OCI-LY7 (cell line): ENCODE data around the gene RIN3. TPM values are rescaled to one million over a fixed set of nuclear protein-coding genes. Genes with fewer than 3 reads are reported as not detected.

Experiments used
- BruUV-seq: library from RNA; stranded (reverse); fragments of 400-500 nt; replicated peaks from 2 replicates; lab custom pipeline; 2021; lab: Mats Ljungman, UMichigan
- CTCF ChIA-PET: fragments of 300-600 bp; sonication (Branson Sonifier 250); formaldehyde crosslinking; loops from one replicate; lab custom pipeline; 2022; ENCODE audit warnings: antibody characterized with exemption; ENCODE audit not compliant: unreplicated experiment; lab: Charles Lee
- POLR2A ChIA-PET: fragments of 300-600 bp; sonication (Branson Sonifier 250); formaldehyde crosslinking; loops from one replicate; lab custom pipeline; 2022; ENCODE audit warnings: antibody characterized with exemption; lab: Charles Lee
- DNase-seq: peaks from one replicate; pipeline ENCODE4 v3.0.0-alpha.2; 2015; ENCODE audit warnings: low spot score
- H2AFZ ChIP-seq: fragments of 200-600 bp; sonication (generic), shearing (Covaris generic); 2 replicates; pipeline ENCODE4 v1.6.1; 2014; ENCODE audit warnings: mild to moderate bottlenecking, antibody characterized with exemption, low read length, moderate library complexity
- H3K27ac ChIP-seq: fragments of 200-600 bp; sonication (generic); 2 replicates; pipeline ENCODE4 v1.5.1; 2014; ENCODE audit warnings: mixed run types, low read depth, mild to moderate bottlenecking, moderate library complexity, low read length, inconsistent platforms; ENCODE audit not compliant: poor library complexity, severe bottlenecking
- H3K36me3 ChIP-seq: fragments of 200-600 bp; sonication (generic); 2 replicates; pipeline ENCODE4 v1.6.1; 2014; ENCODE audit warnings: mild to moderate bottlenecking, antibody characterized with exemption, low read length, moderate library complexity, mixed read lengths; ENCODE audit not compliant: insufficient read depth
- H3K4me1 ChIP-seq: fragments of 200-600 bp; sonication (generic); 2 replicates; pipeline ENCODE4 v1.5.1; 2014; ENCODE audit warnings: mild to moderate bottlenecking, low read length; ENCODE audit not compliant: insufficient read depth, poor library complexity, severe bottlenecking
- H3K4me2 ChIP-seq: fragments of 200-600 bp; sonication (generic); 2 replicates; pipeline ENCODE4 v1.6.1; 2014; ENCODE audit warnings: mild to moderate bottlenecking, low read length
- H3K4me3 ChIP-seq: fragments of 200-600 bp; sonication (generic); 2 replicates; pipeline ENCODE4 v1.5.1; 2014; ENCODE audit warnings: mild to moderate bottlenecking, low read depth, low read length; ENCODE audit not compliant: poor library complexity, severe bottlenecking
- H3K79me2 ChIP-seq: fragments of 200-600 bp; sonication (generic); 2 replicates; pipeline ENCODE4 v1.6.1; 2016; ENCODE audit warnings: low read depth, mild to moderate bottlenecking, low read length, moderate library complexity, mixed read lengths; ENCODE audit not compliant: insufficient read depth
- H3K9me2 ChIP-seq: fragments of 200-600 bp; sonication (generic); 2 replicates; pipeline ENCODE4 v1.6.1; 2016; ENCODE audit warnings: mild to moderate bottlenecking, low read length, mixed read lengths; ENCODE audit not compliant: insufficient read depth
- H3K9me3 ChIP-seq: fragments of 200-600 bp; sonication (generic); 2 replicates; pipeline ENCODE4 v1.6.1; 2014; ENCODE audit warnings: mild to moderate bottlenecking, mixed run types, low read length, mixed read lengths
- H4K20me1 ChIP-seq: fragments of 200-600 bp; sonication (generic); 2 replicates; pipeline ENCODE4 v1.6.1; 2014; ENCODE audit warnings: mild to moderate bottlenecking, antibody characterized with exemption, low read length, moderate library complexity, mixed read lengths; ENCODE audit not compliant: insufficient read depth
- EZH2phosphoT487 ChIP-seq: fragments of 200-600 bp; sonication (generic); IDR thresholded peaks from 2 replicates; pipeline ENCODE4 v1.6.1; 2018; ENCODE audit warnings: low read depth, borderline replicate concordance, mild to moderate bottlenecking, mixed run types, antibody characterized with exemption, low read length, moderate library complexity, mixed read lengths
- intact Hi-C: fragments of 100-400 bp; cut with micrococcal nuclease; formaldehyde crosslinking; loops from one replicate; pipeline ENCODE4 v1.10.0; 2022; ENCODE audit not compliant: unreplicated experiment
- total RNA-seq, 2 experiments: library from RNA; depleted of rRNA in 1 of 2; stranded (reverse); fragments of >200 nt in 1 of 2; shearing (Covaris generic) in 1 of 2; gene quantifications; 2 replicates each; pipeline ENCODE4 v1.2.3, GENCODE V29; 2014 to 2022
- TF ChIP-seq, protein P1 (sequence below): fragments of 200-600 bp; sonication (generic); conservative IDR thresholded peaks from 2 replicates; pipeline ENCODE4 v1.5.1; 2014; ENCODE audit warnings: mild to moderate bottlenecking, antibody characterized with exemption, low read length, moderate library complexity, mixed read lengths

The RIN3 gene
- total RNA-seq, 2 experiments from 2014 or later = not detected

DNA sequence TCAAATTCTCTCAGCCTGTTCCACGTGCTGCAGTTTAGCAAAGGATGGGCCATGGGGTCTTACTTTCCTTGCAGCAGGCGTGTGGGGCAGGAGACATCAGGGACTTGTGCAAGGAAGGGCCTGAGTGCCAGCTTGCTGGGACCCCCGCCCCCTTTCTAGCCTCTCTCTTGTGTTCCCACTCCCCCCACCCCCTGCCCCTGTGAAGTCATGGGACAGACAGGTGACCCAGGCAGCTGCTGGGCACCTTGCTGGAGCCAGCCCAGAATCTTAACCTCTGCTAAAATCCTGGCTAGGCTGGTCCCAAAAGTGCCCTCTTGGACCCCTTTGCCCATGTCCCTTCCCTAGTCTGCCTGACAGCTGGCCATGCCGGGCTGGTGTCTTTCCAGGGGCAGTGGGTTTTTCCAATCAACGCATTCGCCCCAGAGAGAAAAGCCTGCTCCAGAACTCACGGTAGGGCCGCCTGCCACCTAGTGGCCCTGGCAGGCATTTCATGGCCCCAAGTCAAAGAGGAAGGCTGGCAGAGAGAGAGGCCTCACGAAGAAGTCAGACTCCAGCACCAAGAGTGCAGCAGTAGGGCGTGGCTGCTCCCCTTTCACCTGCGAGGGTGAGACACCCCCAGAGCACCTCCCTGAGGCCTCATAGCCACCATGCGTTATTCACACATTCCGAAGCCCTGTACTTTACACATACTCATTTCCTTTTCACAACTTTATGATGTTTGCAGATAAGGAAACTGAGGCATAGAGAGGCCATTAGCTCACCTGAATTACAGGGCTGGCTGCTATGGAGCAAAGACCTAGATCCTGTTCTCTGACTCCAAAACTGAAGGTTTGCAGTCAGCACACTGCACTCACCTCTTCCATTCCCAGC lies 167.4 kb downstream of the RIN3 start:
- H3K27ac ChIP-seq = no peak overlapping the region
- no peak overlapping the region for H3K4me2 ChIP-seq
- no TSS peak for BruUV-seq
- intact Hi-C loops = loop anchor here (2.0 kb wide), 2 partner anchors 68 to 92 kb away; no protein-coding TSS in a partner anchor
- ChIA-PET CTCF (no interaction called here), POLR2A (interaction anchor here (0.6 to 1.3 kb wide), 3 partner anchors 11 to 95 kb away, joined by 3 to 5 read pairs (median 4); no protein-coding TSS in a partner anchor)
- DNase-seq = peak; percentile 74
- H2AFZ ChIP-seq = no peak overlapping the region
- H3K9me3 ChIP-seq = no peaks in the 10 kb centered on the region
- no peaks in the 10 kb centered on the region for H4K20me1 ChIP-seq
- peaks cover 16% of the 10 kb centered on the region for H3K4me1 ChIP-seq
- H3K36me3 ChIP-seq = no peaks in the 10 kb centered on the region
- TF ChIP-seq, protein P1, sequence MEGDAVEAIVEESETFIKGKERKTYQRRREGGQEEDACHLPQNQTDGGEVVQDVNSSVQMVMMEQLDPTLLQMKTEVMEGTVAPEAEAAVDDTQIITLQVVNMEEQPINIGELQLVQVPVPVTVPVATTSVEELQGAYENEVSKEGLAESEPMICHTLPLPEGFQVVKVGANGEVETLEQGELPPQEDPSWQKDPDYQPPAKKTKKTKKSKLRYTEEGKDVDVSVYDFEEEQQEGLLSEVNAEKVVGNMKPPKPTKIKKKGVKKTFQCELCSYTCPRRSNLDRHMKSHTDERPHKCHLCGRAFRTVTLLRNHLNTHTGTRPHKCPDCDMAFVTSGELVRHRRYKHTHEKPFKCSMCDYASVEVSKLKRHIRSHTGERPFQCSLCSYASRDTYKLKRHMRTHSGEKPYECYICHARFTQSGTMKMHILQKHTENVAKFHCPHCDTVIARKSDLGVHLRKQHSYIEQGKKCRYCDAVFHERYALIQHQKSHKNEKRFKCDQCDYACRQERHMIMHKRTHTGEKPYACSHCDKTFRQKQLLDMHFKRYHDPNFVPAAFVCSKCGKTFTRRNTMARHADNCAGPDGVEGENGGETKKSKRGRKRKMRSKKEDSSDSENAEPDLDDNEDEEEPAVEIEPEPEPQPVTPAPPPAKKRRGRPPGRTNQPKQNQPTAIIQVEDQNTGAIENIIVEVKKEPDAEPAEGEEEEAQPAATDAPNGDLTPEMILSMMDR = peak; percentile 92
- TF ChIP-seq EZH2phosphoT487 = no peak
- H3K9me2 ChIP-seq = no peaks in the 10 kb centered on the region
- no peaks in the 10 kb centered on the region for H3K79me2 ChIP-seq
- H3K4me3 ChIP-seq = no peak overlapping the region

DNA sequence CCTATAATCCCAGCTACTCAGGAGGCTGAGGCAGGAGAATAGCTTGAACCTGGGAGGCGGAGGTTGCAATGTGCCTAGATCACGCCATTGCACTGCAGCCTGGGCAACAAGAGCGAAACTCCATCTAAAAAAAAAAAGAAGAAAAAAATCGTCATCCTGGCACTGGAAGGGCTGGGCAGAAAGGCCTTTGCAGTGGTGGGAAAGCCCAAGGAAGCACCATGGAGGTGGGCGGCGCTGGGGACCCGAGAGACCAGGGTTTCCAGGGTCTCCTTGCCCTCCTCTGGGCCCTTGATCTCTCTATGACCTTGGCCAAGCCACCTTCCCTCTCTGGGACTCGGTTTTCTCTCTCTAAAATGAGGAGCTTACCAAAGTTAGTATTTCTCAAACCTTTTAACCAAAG lies 169.5 kb downstream of the RIN3 start:
- Histone ChIP-seq H2AFZ (no peak overlapping the region), H3K27ac (no peak overlapping the region), H3K4me1 (no peaks in the 10 kb centered on the region), H3K4me2 (no peak overlapping the region), H3K4me3 (no peak overlapping the region), H3K36me3 (no peaks in the 10 kb centered on the region), H3K9me2 (no peaks in the 10 kb centered on the region), H3K9me3 (no peaks in the 10 kb centered on the region), H3K79me2 (no peaks in the 10 kb centered on the region), H4K20me1 (no peaks in the 10 kb centered on the region)
- ChIA-PET CTCF (no interaction called here), POLR2A (interaction anchor here (0.9 kb wide), 1 partner anchor 97 kb away, joined by 3 read pairs; no protein-coding TSS in a partner anchor)
- intact Hi-C loops = no loop called here
- DNase-seq = no peak
- no peak for TF ChIP-seq EZH2phosphoT487
- TF ChIP-seq, protein P1 = no peak
- BruUV-seq = no TSS peak
